HepG2 (cell line): Measurements from ENCODE around the gene GANC. TPM values are rescaled to one million over a fixed set of nuclear protein-coding genes. Genes with fewer than 3 reads are reported as not detected.

Experiments used
- ATAC-seq: fragments of 200-7000 bp; cut with Tn5 transposase; 3 replicates; pipeline ENCODE4 v1.9.1; 2020; ENCODE audit warnings: mild to moderate bottlenecking, moderate library complexity
- BruUV-seq: library from RNA; stranded (reverse); fragments of 400-500 nt; replicated peaks from 2 replicates; lab custom pipeline; 2021; lab: Mats Ljungman, UMichigan
- CTCF ChIA-PET: fragments of 300-600 bp; formaldehyde crosslinking; extraction: SDS; loops from one replicate; lab custom pipeline; 2021; ENCODE audit warnings: low total read pairs, inconsistent platforms, low intra/inter-chr PET ratio; lab: Yijun Ruan, JAX
- POLR2A ChIA-PET: fragments of 350-600 bp; sonication (Branson Sonifier 250); formaldehyde crosslinking; loops from one replicate; lab custom pipeline; 2020; ENCODE audit warnings: antibody characterized with exemption, inconsistent platforms; lab: Yijun Ruan, JAX
- DNase-seq: peaks from one replicate; pipeline ENCODE4 v3.0.0-alpha.2; 2015; ENCODE audit warnings: low spot score
- FAIRE-seq: peaks from 3 replicates; lab custom pipeline; 2011; peaks lifted over from hg19 to GRCh38; lab: Jason Lieb, UNC
- H2AFZ ChIP-seq: one replicate; pipeline ENCODE4 v1.6.1; 2011; ENCODE audit warnings: low read length, inconsistent platforms
- H3K27ac ChIP-seq: fragments of 300-600 bp; 3 replicates; pipeline ENCODE4 v1.8.0; 2011; ENCODE audit warnings: mixed run types, mild to moderate bottlenecking, mixed read lengths, low read length, inconsistent platforms; ENCODE audit not compliant: insufficient read depth; ENCODE audit errors: extremely low read length
- H3K27me3 ChIP-seq, 2 experiments: fragments of 200-600 bp in 1 of 2; 2 replicates in 1 of 2; 3 replicates in 1 of 2; pipeline versions ENCODE4 v1.6.0 to v1.8.0; 2011; ENCODE audit warnings: low read length in 2 of 2, mild to moderate bottlenecking in 2 of 2, moderate library complexity in 2 of 2, inconsistent platforms in 1 of 2; ENCODE audit not compliant: insufficient read depth in 2 of 2, control insufficient read depth in 1 of 2
- H3K36me3 ChIP-seq, 2 experiments: fragments of 200-600 bp in 1 of 2; replicated peaks in 1 of 2; 2 replicates in 1 of 2; 3 replicates in 1 of 2; pipeline versions ENCODE4 v1.5.1 to v1.8.0; 2011; ENCODE audit warnings: low read length in 2 of 2, inconsistent platforms in 1 of 2; ENCODE audit not compliant: insufficient read depth in 2 of 2, control insufficient read depth in 1 of 2
- H3K4me1 ChIP-seq: 2 replicates; pipeline ENCODE4 v1.5.1; 2012; ENCODE audit warnings: low read length, inconsistent platforms; ENCODE audit not compliant: insufficient read depth
- H3K4me2 ChIP-seq: 2 replicates; pipeline ENCODE4 v1.6.0; 2011; ENCODE audit warnings: low read depth, low read length, inconsistent platforms
- H3K4me3 ChIP-seq, 3 experiments: fragments of 200-600 bp in 1 of 3; sonication (generic), shearing (Covaris generic) in 1 of 3; replicated peaks in 1 of 3; 2 replicates each; pipeline ENCODE4 v1.5.1; 2011 to 2016; ENCODE audit warnings: low read length in 3 of 3, inconsistent platforms in 2 of 3, low read depth in 2 of 3, mild to moderate bottlenecking in 2 of 3, control low read depth in 1 of 3, mixed read lengths in 1 of 3; ENCODE audit not compliant: insufficient read depth in 1 of 3
- H3K79me2 ChIP-seq: one replicate; pipeline ENCODE4 v1.6.1; 2011; ENCODE audit warnings: low read length, inconsistent platforms; ENCODE audit not compliant: insufficient read depth
- H3K9ac ChIP-seq: 2 replicates; pipeline ENCODE4 v1.6.0; 2011; ENCODE audit warnings: mild to moderate bottlenecking, low read depth, low read length, inconsistent platforms; ENCODE audit not compliant: insufficient read depth
- H3K9me3 ChIP-seq: 2 replicates; pipeline ENCODE4 v1.5.1; 2012; ENCODE audit warnings: mild to moderate bottlenecking, low read length
- H4K20me1 ChIP-seq: 2 replicates; pipeline ENCODE4 v1.6.0; 2011; ENCODE audit warnings: inconsistent platforms, mild to moderate bottlenecking, low read length, moderate library complexity; ENCODE audit not compliant: insufficient read depth
- CBFB ChIP-seq: sonication (generic); formaldehyde crosslinking; IDR thresholded peaks from 2 replicates; pipeline ENCODE4 v1.4.0; 2020; ENCODE audit warnings: missing genetic modification reagents
- EP300 ChIP-seq, 3 experiments: sonication (generic) in 1 of 3; formaldehyde crosslinking in 1 of 3; IDR thresholded peaks; 2 replicates each; pipeline versions ENCODE4 v1.5.1 to v1.6.1; 2011 to 2020; ENCODE audit warnings: low read depth in 2 of 3, low read length in 2 of 3, borderline replicate concordance in 1 of 3, improper control_type of control experiment in 1 of 3, mild to moderate bottlenecking in 1 of 3, missing genetic modification reagents in 1 of 3, moderate library complexity in 1 of 3
- SIN3B ChIP-seq: fragments of 150-350 bp; IDR thresholded peaks from 2 replicates; pipeline ENCODE4 v1.6.1; 2014; ENCODE audit warnings: low read length
- STAT6 ChIP-seq: sonication (generic); formaldehyde crosslinking; IDR thresholded peaks from 2 replicates; pipeline ENCODE4 v1.4.0; 2020; ENCODE audit warnings: missing genetic modification reagents, mild to moderate bottlenecking, borderline replicate concordance
- TRIM22 ChIP-seq: fragments of 450-650 bp; IDR thresholded peaks from 2 replicates; pipeline ENCODE4 v1.6.1; 2017
- YEATS2 ChIP-seq: sonication (generic); formaldehyde crosslinking; IDR thresholded peaks from 2 replicates; pipeline ENCODE4 v1.4.0; 2020; ENCODE audit warnings: missing genetic modification reagents, borderline replicate concordance
- ZNF263 ChIP-seq: sonication (generic); formaldehyde crosslinking; IDR thresholded peaks from 2 replicates; pipeline ENCODE4 v1.4.0; 2020; ENCODE audit warnings: missing genetic modification reagents
- ZNF274 ChIP-seq: sonication (generic); formaldehyde crosslinking; IDR thresholded peaks from 2 replicates; pipeline ENCODE4 v1.5.1; 2020; ENCODE audit warnings: mild to moderate bottlenecking, missing genetic modification reagents
- ZNF513 ChIP-seq: sonication (generic); formaldehyde crosslinking; conservative IDR thresholded peaks from 2 replicates; pipeline ENCODE4 v1.5.0; 2020; ENCODE audit warnings: missing genetic modification reagents
- WGBS: methylation state at CpG from one replicate; pipeline ENCODE4 v1.1.6; 2017; ENCODE audit warnings: low lambda C conversion rate; 5-methylcytosine and 5-hydroxymethylcytosine counted together
- in situ Hi-C: cut with HindIII; loops from 2 replicates; pipeline ENCODE4 v1.10.0; 2017; ENCODE audit warnings: low pct_unique_long_range_greater_than_20kb; ENCODE audit not compliant: extremely low pct_ligation_motif_present
- intact Hi-C: fragments of 100-400 bp; cut with micrococcal nuclease; formaldehyde crosslinking; loops from one replicate; pipeline ENCODE4 v1.10.0; 2022; ENCODE audit not compliant: unreplicated experiment
- polyA plus RNA-seq, 8 experiments: library from polyadenylated mRNA; depleted of rRNA in 3 of 8; stranded (reverse) in 7 of 8; unstranded in 1 of 8; fragments of >200 nt; fragmentation: Illumina TruSeq in 4 of 8; extraction: Trizol in 4 of 8; gene quantifications; 2 replicates each; pipeline versions ENCODE4 v1.2.1 to v1.2.3, GENCODE V29; 2011 to 2016; ENCODE audit warnings: low read depth in 4 of 8, missing spikeins in 1 of 8, mixed read lengths in 1 of 8; ENCODE audit not compliant: insufficient read depth in 1 of 8
- total RNA-seq, 5 experiments: library from RNA; depleted of rRNA; stranded (reverse); fragments of >200 nt; fragmentation: Illumina TruSeq; extraction: Trizol; gene quantifications; 2 replicates each; pipeline ENCODE4 v1.2.3, GENCODE V29; 2016; ENCODE audit warnings: low read depth in 1 of 5
- TF ChIP-seq, protein P1 (sequence below): sonication (generic); formaldehyde crosslinking; IDR thresholded peaks from 2 replicates; pipeline ENCODE4 v1.4.0; 2020; ENCODE audit warnings: mild to moderate bottlenecking, missing genetic modification reagents

The GANC gene
- total and polyA plus RNA-seq, 2 of the 13 experiments (the other 11 are each of a cell fraction or from before 2014, with no cell fraction given), result 17.0 to 21.0 TPM

- CTCF ChIA-PET, result no interaction called here
- TF ChIP-seq, protein P1, sequence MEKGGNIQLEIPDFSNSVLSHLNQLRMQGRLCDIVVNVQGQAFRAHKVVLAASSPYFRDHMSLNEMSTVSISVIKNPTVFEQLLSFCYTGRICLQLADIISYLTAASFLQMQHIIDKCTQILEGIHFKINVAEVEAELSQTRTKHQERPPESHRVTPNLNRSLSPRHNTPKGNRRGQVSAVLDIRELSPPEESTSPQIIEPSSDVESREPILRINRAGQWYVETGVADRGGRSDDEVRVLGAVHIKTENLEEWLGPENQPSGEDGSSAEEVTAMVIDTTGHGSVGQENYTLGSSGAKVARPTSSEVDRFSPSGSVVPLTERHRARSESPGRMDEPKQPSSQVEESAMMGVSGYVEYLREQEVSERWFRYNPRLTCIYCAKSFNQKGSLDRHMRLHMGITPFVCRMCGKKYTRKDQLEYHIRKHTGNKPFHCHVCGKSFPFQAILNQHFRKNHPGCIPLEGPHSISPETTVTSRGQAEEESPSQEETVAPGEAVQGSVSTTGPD (CRISPR knock-in tag), result no peak
- TF ChIP-seq ZNF263 (no peak), TRIM22 (no peak), SIN3B (no peak), STAT6 (CRISPR knock-in tag) (no peak), EP300 (IDR thresholded peaks at IDR 0.05; ENCODE audit: low read depth in 2 of 2, low read length in 2 of 2) (no peak), EP300 (CRISPR knock-in tag; IDR thresholded peaks at IDR 0.05; ENCODE audit: borderline replicate concordance) (no peak), YEATS2 (CRISPR knock-in tag) (no peak), ZNF513 (CRISPR knock-in tag) (no peak), ZNF274 (no peak), CBFB (CRISPR knock-in tag) (no peak)
- no TSS peak for BruUV-seq
- Histone ChIP-seq H2AFZ (no peak overlapping the region), H3K4me2 (no peak overlapping the region), H3K9me3 (no peaks in the 10 kb centered on the region), H4K20me1 (no peaks in the 10 kb centered on the region), H3K79me2 (no peaks in the 10 kb centered on the region), H3K9ac (no peak overlapping the region), H3K4me3 (no peak overlapping the region), H3K4me1 (no peaks in the 10 kb centered on the region), H3K36me3 (no peaks in the 10 kb centered on the region), H3K27me3 (no peaks in the 10 kb centered on the region), H3K27ac (no peak overlapping the region)
- in situ Hi-C loops (no loop called here), intact Hi-C loops (no loop called here)
- FAIRE-seq, result no peak
- ATAC-seq, result no peak
- 84% methylated on average over 2 of the region's 2 CpGs for WGBS
- POLR2A ChIA-PET, result no interaction called here
- DNase-seq, result no peak
Measured at GRCh38 chr15:42354824-42355223, 81.8 kb downstream of the GANC start.
